ENCODE results near the gene SDHB.

Gene SDHB

GRCh38 chr1:17011092-17011438, 42.8 kb downstream of the SDHB start:
- DNase-seq = no peak

- DNase-seq = no peak
Observed at GRCh38 chr1:17009706-17010105, 44.1 kb downstream of the SDHB start.

GRCh38 chr1:17008208-17008855, 45.5 kb downstream of the SDHB start:
- no peak for DNase-seq

GRCh38 chr1:17007121-17007520, 46.7 kb downstream of the SDHB start:
- no peak for DNase-seq

- no peak for DNase-seq
Observed at GRCh38 chr1:17005365-17005740, 48.5 kb downstream of the SDHB start.

- no peak for DNase-seq
Observed at GRCh38 chr1:17004466-17005364, 49.1 kb downstream of the SDHB start.

- no peak for DNase-seq
Observed at GRCh38 chr1:17002524-17002902, 51.3 kb downstream of the SDHB start.

- no peak for DNase-seq
Observed at GRCh38 chr1:17001760-17002523, 51.9 kb downstream of the SDHB start.

GRCh38 chr1:16999863-17000262, 54.0 kb downstream of the SDHB start:
- DNase-seq = no peak

GRCh38 chr1:16998589-16998988, 55.2 kb downstream of the SDHB start:
- DNase-seq = no peak

- DNase-seq = no peak
Observed at GRCh38 chr1:16996845-16997244, 57.0 kb downstream of the SDHB start.

GRCh38 chr1:16993521-16994038, 60.3 kb downstream of the SDHB start:
- no peak for DNase-seq

- no peak for DNase-seq
Observed at GRCh38 chr1:16992675-16993074, 61.2 kb downstream of the SDHB start.

- DNase-seq = no peak
Observed at GRCh38 chr1:16992102-16992501, 61.7 kb downstream of the SDHB start.

GRCh38 chr1:16991571-16991970, 62.3 kb downstream of the SDHB start:
- no peak for DNase-seq

GRCh38 chr1:16989676-16990391, 64.0 kb downstream of the SDHB start:
- DNase-seq = no peak

- DNase-seq = no peak
Observed at GRCh38 chr1:16988210-16988609, 65.6 kb downstream of the SDHB start.

GRCh38 chr1:16986962-16987361, 66.9 kb downstream of the SDHB start:
- no peak for DNase-seq

GRCh38 chr1:16986560-16986959, 67.3 kb downstream of the SDHB start:
- DNase-seq = no peak

GRCh38 chr1:16986113-16986512, 67.7 kb downstream of the SDHB start:
- DNase-seq = no peak

GRCh38 chr1:16984717-16985116, 69.1 kb downstream of the SDHB start:
- no peak for DNase-seq

- DNase-seq = no peak
Observed at GRCh38 chr1:16983649-16984048, 70.2 kb downstream of the SDHB start.

- DNase-seq = no peak
Observed at GRCh38 chr1:16982902-16983301, 70.9 kb downstream of the SDHB start.

All from activated naive CD4-positive, alpha-beta T cell treated with anti-CD3 and anti-CD28 coated beads, Interleukin-2, amount 50 U/mL, for 16 hours (primary cell).